ENCODE results near the gene RAX2.
"Not testable (repeated sequence)": the region's sequence is repeated elsewhere in the genome, so short reads cannot be mapped to it uniquely, and the experiment has no call there.

RAX2 gene

GRCh38 chr19:3760871-3761361 lies 11.1 kb downstream of the RAX2 start:
- no peak for DNase-seq (ENCODE audit: low read depth)

- DNase-seq (ENCODE audit: low read depth) = no peak
Observed at GRCh38 chr19:3759482-3760254, 12.4 kb downstream of the RAX2 start.

GRCh38 chr19:3758297-3758696 lies 13.7 kb downstream of the RAX2 start:
- DNase-seq (ENCODE audit: low read depth) = not testable (repeated sequence)

- DNase-seq (ENCODE audit: low read depth) = not testable (repeated sequence)
Observed at GRCh38 chr19:3757705-3758104, 14.3 kb downstream of the RAX2 start.

GRCh38 chr19:3753631-3754410 lies 18.2 kb downstream of the RAX2 start:
- no peak for DNase-seq (ENCODE audit: low read depth)

DNA sequence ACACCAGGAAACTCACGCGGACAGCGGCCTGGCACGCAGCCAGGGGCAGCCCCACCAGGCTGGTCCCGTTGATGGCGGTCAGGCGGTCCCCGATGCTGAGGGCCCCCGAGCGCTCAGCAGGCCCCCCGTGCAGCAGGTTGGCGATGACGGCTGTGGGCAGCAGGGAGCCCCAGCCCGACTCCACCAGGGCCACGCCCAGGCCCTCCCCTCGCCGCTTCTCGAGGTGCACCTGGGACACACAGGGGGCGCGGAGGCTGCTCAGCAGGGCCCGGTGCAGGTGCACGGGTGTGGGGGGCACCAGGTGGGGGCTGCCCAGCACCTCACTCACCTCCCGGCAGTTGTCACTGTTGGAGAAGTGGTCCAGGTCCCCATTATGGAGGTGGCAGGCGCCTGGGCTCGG lies 19.5 kb downstream of the RAX2 start:
- DNase-seq (ENCODE audit: low read depth) = no peak

GRCh38 chr19:3751236-3751635 lies 20.8 kb downstream of the RAX2 start:
- no peak for DNase-seq (ENCODE audit: low read depth)

DNA sequence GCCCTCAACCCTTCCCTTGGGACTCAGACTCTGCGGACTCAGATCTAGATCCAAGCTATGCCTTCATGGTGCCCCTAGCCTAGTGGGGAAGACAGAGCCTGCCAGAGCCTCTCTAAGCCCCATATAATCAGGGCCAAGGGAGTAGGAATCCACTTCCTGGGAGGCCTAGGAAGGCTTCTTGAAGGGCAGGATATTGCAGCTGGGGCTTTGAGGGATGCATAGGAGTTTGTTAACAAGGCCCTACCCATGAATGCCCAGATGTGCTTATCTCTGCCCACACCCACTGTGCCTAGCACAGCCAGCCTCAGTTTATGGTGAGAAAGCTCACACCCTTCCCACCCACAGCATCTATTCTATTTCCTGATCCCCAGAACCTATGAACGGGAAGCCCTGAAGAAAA lies 21.8 kb downstream of the RAX2 start:
- no peak for DNase-seq (ENCODE audit: low read depth)

DNA sequence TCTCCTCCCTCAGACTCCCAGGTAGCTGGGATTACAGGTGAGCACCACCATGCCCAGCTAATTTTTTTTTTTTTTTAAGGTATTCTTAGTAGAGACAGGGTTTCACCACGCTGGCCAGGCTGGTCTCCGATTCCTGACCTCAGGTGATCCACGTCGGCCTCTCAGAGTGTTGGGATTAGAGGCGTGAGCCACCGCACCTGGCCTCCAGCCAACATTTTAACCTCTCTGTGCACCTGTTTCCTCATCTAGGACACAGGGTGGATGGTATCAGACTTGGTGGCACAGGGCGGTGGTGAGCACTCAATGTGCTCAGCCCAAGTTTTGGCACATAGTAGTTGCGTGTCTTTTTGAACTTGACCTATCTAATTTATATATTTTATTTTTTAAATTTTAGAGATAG lies 23.1 kb downstream of the RAX2 start:
- DNase-seq (ENCODE audit: low read depth) = no peak

- DNase-seq (ENCODE audit: low read depth) = no peak
Observed at GRCh38 chr19:3746371-3747056, 25.5 kb downstream of the RAX2 start.

DNA sequence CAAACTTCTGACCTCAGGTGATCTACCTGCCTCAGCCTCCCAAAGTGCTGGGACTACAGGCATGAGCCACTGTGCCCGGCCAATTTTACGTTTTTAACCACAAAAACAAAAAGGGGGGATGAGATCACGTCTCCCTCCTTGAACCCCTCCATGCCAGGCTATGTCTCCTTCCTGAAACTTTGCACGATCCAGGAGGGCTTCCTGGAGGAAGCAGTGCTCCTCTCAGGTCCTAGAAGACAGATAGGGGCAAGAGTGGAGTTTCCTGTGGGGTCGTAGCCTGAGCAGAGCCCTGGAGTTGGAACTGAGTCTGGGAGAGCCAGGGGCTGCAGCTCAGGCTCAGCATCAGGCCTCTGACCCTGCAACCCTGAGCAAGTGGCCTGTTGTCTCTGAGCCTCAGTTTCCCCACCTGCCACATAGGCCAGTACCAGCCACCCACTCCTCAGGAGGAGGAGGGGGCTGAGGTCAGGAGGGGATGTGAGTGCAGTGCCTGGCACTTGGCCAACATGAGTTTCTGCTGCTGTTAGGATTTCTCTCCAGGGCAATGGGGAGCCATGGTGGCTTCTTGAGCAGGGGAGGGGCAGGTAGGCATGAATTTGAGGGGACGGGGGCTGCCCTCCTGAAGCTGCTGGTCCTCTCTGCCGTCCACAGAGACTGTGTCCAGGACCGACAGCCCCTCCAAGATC lies 26.5 kb downstream of the RAX2 start:
- no peak for DNase-seq (ENCODE audit: low read depth)

DNA sequence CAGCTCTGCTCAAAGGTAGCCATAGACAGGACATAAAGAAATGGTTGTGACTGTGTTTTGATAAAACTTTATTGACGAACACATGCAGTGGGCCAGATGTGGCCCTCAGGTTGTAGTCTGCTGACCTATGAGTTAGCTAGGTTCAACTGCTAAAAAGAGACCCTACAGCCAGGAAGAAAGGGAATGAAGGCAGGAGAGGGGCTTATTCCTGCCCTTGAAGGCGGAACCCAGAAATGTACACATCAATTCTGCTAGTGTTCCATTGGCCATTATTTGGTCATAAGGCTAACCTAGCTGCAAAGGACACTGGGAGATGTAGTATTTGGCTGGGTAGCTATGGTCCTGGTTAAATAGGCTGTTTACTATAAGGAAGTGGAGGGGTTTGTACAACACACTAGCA lies 28.5 kb downstream of the RAX2 start:
- no peak for DNase-seq (ENCODE audit: low read depth)

DNA sequence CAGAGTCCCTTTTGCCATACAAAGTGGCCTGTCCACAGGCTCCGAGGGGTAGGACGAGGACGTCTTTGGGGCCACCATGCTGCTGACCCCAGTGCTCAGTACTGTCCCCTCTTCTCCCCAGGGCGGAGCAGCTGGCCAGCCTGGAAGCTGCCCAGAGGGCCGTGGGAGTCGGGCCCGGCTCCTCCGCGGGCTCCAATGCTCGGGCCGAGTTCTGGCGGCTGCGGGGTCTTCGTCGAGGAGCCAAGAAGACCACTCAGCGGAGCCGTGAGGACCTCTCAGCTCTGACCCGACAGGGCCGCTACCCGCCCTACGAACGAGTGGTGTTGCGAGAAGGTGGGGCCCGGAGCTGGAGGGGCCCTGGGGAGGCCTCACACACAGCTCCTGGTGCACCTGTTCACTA lies 31.6 kb downstream of the RAX2 start:
- no peak for DNase-seq (ENCODE audit: low read depth)

- DNase-seq (ENCODE audit: low read depth) = no peak
Observed at GRCh38 chr19:3738477-3739220, 33.4 kb downstream of the RAX2 start.

GRCh38 chr19:3737487-3738205 lies 34.4 kb downstream of the RAX2 start:
- DNase-seq (ENCODE audit: low read depth) = no peak

GRCh38 chr19:3736106-3736724 lies 35.8 kb downstream of the RAX2 start:
- DNase-seq (ENCODE audit: low read depth) = no peak

DNA sequence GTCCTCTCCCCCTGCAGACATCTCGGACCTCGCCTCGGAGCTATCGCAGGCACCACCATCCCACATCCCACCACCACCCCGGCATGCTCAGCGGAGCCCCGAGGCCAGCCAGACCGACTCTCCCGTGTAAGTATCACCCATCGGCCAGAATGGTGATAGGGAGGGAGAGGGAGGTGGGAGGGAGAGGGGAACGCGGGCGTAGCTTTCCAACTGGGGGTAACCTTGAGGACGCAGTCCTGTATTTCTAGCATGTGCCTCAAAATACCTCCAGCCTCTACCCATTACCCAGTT lies 37.8 kb downstream of the RAX2 start:
- no peak for DNase-seq (ENCODE audit: low read depth)

DNA sequence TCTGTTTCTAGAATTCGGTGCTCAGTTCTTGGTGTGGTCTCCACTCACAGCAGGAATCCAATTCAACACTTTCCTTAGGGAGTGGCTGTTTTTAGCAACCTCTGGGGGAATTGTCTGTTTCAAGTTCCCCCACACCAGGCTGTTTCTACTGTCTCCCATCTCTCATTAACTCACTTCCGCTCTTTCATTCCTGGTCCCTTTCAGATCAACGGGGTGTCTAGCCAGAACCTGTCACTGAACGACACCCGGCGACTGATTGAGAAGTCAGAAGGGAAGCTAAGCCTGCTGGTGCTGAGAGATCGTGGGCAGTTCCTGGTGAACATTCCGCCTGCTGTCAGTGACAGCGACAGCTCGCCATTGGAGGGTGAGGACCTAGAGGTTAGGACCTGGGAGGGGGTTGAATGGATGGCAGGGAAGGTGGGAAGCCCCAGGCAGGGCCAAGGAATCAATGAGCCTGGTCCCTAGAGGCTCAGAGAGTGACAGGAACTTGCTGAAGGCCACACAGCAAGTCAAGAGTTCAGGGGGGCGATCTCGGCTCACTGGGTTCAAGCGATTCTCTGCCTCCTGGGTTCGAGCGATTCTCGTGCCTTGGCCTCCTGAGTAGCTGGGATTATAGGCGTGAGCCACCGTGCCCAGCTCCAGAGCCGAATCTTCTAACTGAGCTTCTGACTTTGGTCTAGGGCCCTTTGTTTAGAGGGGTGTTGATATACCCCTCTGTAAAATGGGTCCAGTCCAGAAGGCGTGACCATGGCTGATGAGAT lies 38.3 kb downstream of the RAX2 start:
- DNase-seq (ENCODE audit: low read depth) = no peak

DNA sequence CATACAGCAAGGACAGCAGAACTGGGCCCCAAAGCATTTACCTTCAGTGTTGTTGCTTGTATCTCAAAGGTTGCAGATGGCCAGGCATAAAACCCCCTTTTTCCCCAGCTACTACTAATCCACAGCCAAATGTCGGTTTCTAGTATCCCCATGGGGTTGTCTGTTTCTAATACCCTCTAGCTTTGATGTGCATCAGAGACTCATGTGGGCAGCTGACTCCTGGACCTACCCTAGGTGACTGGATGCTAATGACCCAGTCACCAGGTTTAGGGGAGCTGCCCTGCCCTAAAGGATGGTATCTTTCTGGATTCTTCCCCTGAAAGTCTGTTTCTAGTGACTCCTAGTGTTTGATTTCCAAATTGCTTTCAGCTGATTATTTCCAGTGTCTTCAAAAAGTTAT lies 39.9 kb downstream of the RAX2 start:
- DNase-seq (ENCODE audit: low read depth) = no peak

DNA sequence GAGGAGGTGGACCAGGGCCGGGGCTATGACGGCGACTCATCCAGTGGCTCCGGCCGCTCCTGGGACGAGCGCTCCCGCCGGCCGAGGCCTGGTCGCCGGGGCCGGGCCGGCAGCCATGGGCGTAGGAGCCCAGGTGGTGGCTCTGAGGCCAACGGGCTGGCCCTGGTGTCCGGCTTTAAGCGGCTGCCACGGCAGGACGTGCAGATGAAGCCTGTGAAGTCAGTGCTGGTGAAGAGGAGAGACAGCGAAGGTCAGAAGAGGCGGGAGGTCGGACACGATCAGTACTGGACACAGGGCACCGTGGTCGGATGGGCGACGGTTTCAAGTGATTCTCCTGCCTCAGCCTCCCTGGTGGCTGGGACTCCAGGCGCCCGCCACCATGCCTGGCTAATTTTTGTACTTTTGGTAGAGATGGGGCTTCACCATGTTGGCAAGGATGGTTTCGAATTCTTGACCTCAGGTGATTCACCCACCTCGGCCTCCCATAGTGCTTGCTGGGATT lies 41.5 kb downstream of the RAX2 start:
- no peak for DNase-seq (ENCODE audit: low read depth)

Data from activated T-cell treated with anti-CD3 and anti-CD28 coated beads for 48 hours (primary cell).